Urothelium cell line (cell line): ENCODE data around the gene ENPP3.

Experiments used
- DNase-seq: peaks from one replicate; pipeline ENCODE4 v3.0.0; 2011; ENCODE audit warnings: low spot score, mixed read lengths
- FAIRE-seq: peaks from 2 replicates; lab custom pipeline; 2011; peaks lifted over from hg19 to GRCh38; lab: Jason Lieb, UNC

The ENPP3 gene

GRCh38 chr6:131791476-131791875 is 154.4 kb downstream of the ENPP3 start:
- FAIRE-seq (no peak), DNase-seq (no peak)

GRCh38 chr6:131792091-131792496 is 155.0 kb downstream of the ENPP3 start:
- FAIRE-seq (no peak), DNase-seq (peak; percentile 73)

GRCh38 chr6:131795366-131795765 is 158.3 kb downstream of the ENPP3 start:
- DNase-seq (no peak), FAIRE-seq (no peak)
